Measurements from ENCODE around the gene ZNF474.

Gene ZNF474

GRCh38 chr5:122181863-122182262 lies 52.5 kb downstream of the ZNF474 start:
- no peak for DNase-seq (ENCODE audit: low spot score)

- no peak for DNase-seq (ENCODE audit: low spot score)
Measured at GRCh38 chr5:122182491-122182921, 53.2 kb downstream of the ZNF474 start.

GRCh38 chr5:122183098-122183787 lies 53.9 kb downstream of the ZNF474 start:
- no peak for DNase-seq (ENCODE audit: low spot score)

- no peak for DNase-seq (ENCODE audit: low spot score)
Measured at GRCh38 chr5:122183788-122184170, 54.4 kb downstream of the ZNF474 start.

GRCh38 chr5:122184676-122185255 lies 55.4 kb downstream of the ZNF474 start:
- DNase-seq (ENCODE audit: low spot score) = no peak

- DNase-seq (ENCODE audit: low spot score) = no peak
Measured at GRCh38 chr5:122187426-122187825, 58.1 kb downstream of the ZNF474 start.

GRCh38 chr5:122190156-122190555 lies 60.8 kb downstream of the ZNF474 start:
- DNase-seq (ENCODE audit: low spot score) = no peak

GRCh38 chr5:122192497-122193496 lies 63.5 kb downstream of the ZNF474 start:
- DNase-seq (ENCODE audit: low spot score) = peak; percentile 17

GRCh38 chr5:122195802-122196394 lies 66.6 kb downstream of the ZNF474 start:
- DNase-seq (ENCODE audit: low spot score) = no peak

GRCh38 chr5:122199146-122199545 lies 69.8 kb downstream of the ZNF474 start:
- DNase-seq (ENCODE audit: low spot score) = no peak

GRCh38 chr5:122200450-122200849 lies 71.1 kb downstream of the ZNF474 start:
- no peak for DNase-seq (ENCODE audit: low spot score)

GRCh38 chr5:122200865-122201264 lies 71.5 kb downstream of the ZNF474 start:
- DNase-seq (ENCODE audit: low spot score) = no peak

GRCh38 chr5:122201365-122201764 lies 72.0 kb downstream of the ZNF474 start:
- no peak for DNase-seq (ENCODE audit: low spot score)

- DNase-seq (ENCODE audit: low spot score) = no peak
Measured at GRCh38 chr5:122202952-122203351, 73.6 kb downstream of the ZNF474 start.

All from hematopoietic multipotent progenitor cell treated with erythropoietin and hydrocortisone succinate and interleukin-3 and kit ligand, for 17 days (in vitro differentiated cells).